Measurements from ENCODE around the gene JARID2. TPM values are rescaled to one million over a fixed set of nuclear protein-coding genes. Genes with fewer than 3 reads are reported as not detected.

JARID2 gene
- total RNA-seq, 4 donors from 2014 or later, result 20.0 to 29.4 (median 23.9) TPM

DNA sequence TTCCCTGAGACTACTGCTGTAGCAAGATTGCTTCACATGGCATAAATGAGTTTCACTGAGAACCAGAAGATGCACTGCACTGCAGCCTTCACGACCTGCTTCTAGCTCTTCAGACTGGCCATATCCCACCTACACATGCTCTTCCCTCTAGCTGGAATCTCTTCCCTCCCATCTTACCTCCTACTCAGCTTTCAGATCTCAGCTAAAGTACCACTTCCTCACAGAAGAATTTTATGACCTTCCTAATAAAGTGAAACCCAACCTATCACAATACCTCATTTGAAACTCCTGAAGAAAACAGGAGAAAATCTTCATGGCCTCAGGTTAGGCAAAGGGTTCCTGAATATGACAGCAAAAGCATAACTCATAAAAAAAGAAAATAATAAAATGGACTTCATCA, 317.1 kb downstream of the JARID2 start:
- no peak overlapping the region for H3K4me3 ChIP-seq
- no peak for DNase-seq (ENCODE audit: low spot score in 2 of 2)
- TF ChIP-seq POLR2A (IDR thresholded peaks at IDR 0.05), result no peak
- TF ChIP-seq EP300 (IDR thresholded peaks at IDR 0.05), result no peak
- TF ChIP-seq, protein P1, sequence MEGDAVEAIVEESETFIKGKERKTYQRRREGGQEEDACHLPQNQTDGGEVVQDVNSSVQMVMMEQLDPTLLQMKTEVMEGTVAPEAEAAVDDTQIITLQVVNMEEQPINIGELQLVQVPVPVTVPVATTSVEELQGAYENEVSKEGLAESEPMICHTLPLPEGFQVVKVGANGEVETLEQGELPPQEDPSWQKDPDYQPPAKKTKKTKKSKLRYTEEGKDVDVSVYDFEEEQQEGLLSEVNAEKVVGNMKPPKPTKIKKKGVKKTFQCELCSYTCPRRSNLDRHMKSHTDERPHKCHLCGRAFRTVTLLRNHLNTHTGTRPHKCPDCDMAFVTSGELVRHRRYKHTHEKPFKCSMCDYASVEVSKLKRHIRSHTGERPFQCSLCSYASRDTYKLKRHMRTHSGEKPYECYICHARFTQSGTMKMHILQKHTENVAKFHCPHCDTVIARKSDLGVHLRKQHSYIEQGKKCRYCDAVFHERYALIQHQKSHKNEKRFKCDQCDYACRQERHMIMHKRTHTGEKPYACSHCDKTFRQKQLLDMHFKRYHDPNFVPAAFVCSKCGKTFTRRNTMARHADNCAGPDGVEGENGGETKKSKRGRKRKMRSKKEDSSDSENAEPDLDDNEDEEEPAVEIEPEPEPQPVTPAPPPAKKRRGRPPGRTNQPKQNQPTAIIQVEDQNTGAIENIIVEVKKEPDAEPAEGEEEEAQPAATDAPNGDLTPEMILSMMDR (IDR thresholded peaks at IDR 0.05), result no peak
- no peak for TF ChIP-seq POLR2AphosphoS5 (IDR thresholded peaks at IDR 0.05)
- H3K27ac ChIP-seq, result no peak overlapping the region
- WGBS, result 97% methylated on average over 1 of the region's 1 CpG
- no peaks in the 10 kb centered on the region for H3K9me3 ChIP-seq
- H3K36me3 ChIP-seq, result no peaks in the 10 kb centered on the region
- no peaks in the 10 kb centered on the region for H3K27me3 ChIP-seq
- peaks cover 3% of the 10 kb centered on the region for H3K4me1 ChIP-seq

DNA sequence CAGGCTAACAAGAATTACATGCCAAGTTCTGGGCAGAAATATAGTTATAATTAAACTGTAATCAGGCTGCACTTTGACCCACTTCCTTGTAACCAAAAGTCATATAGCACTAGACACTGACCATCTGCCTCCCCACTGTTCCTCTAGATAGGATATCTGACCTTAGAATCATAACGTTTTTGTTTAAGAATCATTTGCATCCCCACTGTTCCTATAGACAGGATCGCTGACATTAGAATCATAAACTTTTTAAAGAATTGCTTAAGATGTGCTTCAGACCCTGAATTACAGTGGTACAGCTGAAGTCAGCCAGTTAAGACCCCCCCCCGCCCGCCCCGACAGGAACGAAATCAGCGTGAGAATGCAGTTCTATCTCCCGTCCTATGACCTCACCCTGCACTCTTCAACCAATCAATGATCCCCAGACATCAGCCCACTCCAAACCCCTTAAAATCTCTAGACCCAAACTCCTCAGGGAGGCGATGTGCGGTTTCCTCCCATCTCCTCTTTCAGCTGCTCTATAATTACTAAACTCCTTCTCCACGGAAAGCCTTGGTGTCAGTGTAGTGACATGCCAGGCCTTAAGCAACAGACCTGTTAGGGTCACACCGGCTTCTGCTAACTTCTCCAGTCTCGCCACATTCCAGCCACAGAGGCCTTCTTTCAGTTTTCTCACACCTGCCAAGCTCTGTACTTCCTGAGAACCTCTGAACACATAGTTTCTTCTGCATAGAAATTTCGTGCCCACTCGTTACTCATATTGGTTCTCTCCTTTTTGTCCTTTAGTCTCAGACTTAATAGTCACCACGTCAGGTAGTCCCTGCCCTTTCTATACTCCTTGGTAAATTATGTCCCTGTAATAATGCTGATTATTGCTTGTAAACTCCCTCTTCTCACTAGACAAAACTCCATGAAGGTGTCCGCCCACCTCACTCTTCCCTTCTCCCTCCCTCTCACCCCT, 323.4 kb downstream of the JARID2 start:
- Histone ChIP-seq H3K27me3 (no peaks in the 10 kb centered on the region), H3K4me1 (no peaks in the 10 kb centered on the region), H3K27ac (no peak overlapping the region), H3K9me3 (no peaks in the 10 kb centered on the region), H3K4me3 (no peak overlapping the region), H3K36me3 (no peaks in the 10 kb centered on the region)
- WGBS, result 80% methylated on average over 17 of the region's 17 CpGs
- no peak for DNase-seq (ENCODE audit: low spot score in 2 of 2)
- TF ChIP-seq POLR2A (IDR thresholded peaks at IDR 0.05), result no peak
- no peak for TF ChIP-seq EP300 (IDR thresholded peaks at IDR 0.05)
- TF ChIP-seq, protein P1 (IDR thresholded peaks at IDR 0.05), result no peak
- TF ChIP-seq POLR2AphosphoS5 (IDR thresholded peaks at IDR 0.05), result no peak

DNA sequence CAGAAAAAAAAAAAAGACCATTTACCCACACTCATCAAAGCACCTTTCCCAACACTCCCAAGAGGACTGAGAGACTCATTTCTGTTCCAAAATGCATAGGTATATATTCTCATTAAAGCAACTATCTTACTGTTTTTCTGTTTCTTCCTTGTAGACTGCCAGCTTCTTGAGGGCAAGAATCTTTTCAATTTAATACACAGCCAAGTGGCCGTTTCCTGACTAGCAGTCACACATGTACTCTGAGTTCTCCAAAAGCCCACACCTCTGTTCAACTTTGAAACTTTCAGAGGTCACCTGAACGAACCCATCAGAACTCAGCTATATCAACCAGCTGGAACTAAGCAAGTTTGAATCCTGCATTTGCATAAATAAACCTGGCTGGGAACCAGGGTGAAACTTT, 324.3 kb downstream of the JARID2 start:
- no peaks in the 10 kb centered on the region for H3K36me3 ChIP-seq
- no peaks in the 10 kb centered on the region for H3K4me1 ChIP-seq
- H3K4me3 ChIP-seq, result no peak overlapping the region
- WGBS, result 92% methylated on average over 2 of the region's 2 CpGs
- no peaks in the 10 kb centered on the region for H3K27me3 ChIP-seq
- no peaks in the 10 kb centered on the region for H3K9me3 ChIP-seq
- H3K27ac ChIP-seq, result no peak overlapping the region
- TF ChIP-seq, protein P1 (IDR thresholded peaks at IDR 0.05), result no peak
- TF ChIP-seq POLR2A (IDR thresholded peaks at IDR 0.05) (no peak), EP300 (IDR thresholded peaks at IDR 0.05) (no peak), POLR2AphosphoS5 (IDR thresholded peaks at IDR 0.05) (no peak)
- no peak for DNase-seq (ENCODE audit: low spot score in 2 of 2)

Measured in suprapubic skin (tissue), 4 donors.